Measurements from ENCODE around the gene WDR72.

Gene WDR72

DNA sequence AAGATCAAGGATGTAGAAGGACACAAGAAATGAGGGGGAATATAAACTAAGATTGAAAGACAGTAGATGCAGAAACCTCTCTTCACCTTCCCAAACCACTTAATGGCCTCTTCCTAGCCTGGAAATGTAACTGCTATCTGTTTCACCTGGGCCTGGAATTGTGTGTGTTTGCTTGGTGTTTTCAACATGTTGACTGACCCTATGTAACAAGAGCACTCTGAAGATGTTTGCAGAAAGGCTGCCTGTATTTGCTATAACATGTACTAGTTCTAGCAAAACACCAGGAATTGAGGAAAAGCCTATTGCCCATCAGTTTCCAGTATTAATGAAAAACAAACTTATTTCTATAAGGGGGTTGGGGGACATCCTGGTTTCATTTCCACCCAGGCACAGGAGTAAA lies 248.3 kb downstream of the WDR72 start:
- no peak overlapping the region for H3K4me3 ChIP-seq (ENCODE audit: low read length)
- no peak for DNase-seq (ENCODE audit: low read depth)
- TF ChIP-seq, protein P1, sequence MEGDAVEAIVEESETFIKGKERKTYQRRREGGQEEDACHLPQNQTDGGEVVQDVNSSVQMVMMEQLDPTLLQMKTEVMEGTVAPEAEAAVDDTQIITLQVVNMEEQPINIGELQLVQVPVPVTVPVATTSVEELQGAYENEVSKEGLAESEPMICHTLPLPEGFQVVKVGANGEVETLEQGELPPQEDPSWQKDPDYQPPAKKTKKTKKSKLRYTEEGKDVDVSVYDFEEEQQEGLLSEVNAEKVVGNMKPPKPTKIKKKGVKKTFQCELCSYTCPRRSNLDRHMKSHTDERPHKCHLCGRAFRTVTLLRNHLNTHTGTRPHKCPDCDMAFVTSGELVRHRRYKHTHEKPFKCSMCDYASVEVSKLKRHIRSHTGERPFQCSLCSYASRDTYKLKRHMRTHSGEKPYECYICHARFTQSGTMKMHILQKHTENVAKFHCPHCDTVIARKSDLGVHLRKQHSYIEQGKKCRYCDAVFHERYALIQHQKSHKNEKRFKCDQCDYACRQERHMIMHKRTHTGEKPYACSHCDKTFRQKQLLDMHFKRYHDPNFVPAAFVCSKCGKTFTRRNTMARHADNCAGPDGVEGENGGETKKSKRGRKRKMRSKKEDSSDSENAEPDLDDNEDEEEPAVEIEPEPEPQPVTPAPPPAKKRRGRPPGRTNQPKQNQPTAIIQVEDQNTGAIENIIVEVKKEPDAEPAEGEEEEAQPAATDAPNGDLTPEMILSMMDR (IDR thresholded peaks at IDR 0.05; ENCODE audit: insufficient read depth, low read depth, low read length, missing control alignments), result no peak

DNA sequence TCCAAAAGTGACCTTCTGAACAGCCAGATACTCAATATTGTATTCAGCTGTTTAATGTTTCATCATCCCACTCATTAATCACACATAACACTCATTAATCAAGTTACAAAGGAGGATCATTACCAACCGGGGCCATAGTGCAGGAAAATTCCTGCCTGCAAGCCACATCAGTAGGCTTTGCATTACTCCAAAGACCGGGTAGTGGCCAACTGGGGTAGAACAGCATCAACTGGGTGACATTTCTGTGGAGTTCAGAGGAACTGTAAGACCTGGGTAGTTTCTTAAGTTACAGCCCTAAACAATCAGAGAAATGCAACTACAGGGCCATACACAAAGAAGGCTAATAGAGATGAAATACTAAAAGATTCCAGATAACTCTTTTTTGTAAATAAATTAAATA lies 253.1 kb downstream of the WDR72 start:
- H3K4me3 ChIP-seq (ENCODE audit: low read length), result no peak overlapping the region
- TF ChIP-seq, protein P1 (IDR thresholded peaks at IDR 0.05; ENCODE audit: insufficient read depth, low read depth, low read length, missing control alignments), result no peak
- no peak for DNase-seq (ENCODE audit: low read depth)

DNA sequence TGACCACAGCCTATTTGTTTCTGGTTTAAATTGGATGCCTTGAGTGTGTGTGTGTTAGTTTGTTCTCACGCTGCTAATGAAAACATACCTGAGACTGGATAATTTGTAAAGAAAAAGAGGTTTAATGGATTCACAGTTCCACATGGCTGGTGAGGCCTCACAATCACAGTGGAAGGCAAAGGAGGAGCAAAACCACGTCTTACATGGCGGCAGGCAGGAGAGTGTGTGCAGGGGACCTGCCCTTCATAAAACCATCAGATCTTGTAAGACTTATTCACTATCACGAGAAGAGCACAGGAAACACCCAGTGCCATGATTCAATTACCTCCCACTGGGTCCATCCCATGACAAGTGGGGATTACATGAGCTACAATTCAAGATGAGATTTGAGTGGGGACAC lies 260.5 kb downstream of the WDR72 start:
- no peak overlapping the region for H3K4me3 ChIP-seq (ENCODE audit: low read length)
- no peak for DNase-seq (ENCODE audit: low read depth)
- TF ChIP-seq, protein P1 (IDR thresholded peaks at IDR 0.05; ENCODE audit: insufficient read depth, low read depth, low read length, missing control alignments), result no peak

DNA sequence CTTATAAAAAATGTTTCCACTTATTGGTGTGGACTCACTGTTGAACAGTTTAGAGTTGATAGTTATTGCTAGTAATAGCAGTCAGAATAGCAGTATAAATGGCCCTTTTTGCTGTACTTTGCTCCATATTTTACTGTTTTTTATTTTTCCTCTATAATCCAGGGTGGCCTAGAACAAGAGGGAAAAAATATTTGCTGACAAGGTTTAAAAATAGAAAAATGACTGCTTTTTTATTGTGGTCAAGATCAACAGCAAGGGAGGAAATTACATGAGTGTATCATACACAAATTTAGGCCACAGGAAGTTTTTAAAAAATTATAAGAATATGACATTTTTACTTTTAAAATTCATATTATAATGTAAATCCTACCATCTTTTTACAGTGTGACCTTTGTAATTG lies 269.1 kb downstream of the WDR72 start:
- DNase-seq (ENCODE audit: low read depth), result no peak
- TF ChIP-seq, protein P1 (IDR thresholded peaks at IDR 0.05; ENCODE audit: insufficient read depth, low read depth, low read length, missing control alignments), result no peak
- no peak overlapping the region for H3K4me3 ChIP-seq (ENCODE audit: low read length)

DNA sequence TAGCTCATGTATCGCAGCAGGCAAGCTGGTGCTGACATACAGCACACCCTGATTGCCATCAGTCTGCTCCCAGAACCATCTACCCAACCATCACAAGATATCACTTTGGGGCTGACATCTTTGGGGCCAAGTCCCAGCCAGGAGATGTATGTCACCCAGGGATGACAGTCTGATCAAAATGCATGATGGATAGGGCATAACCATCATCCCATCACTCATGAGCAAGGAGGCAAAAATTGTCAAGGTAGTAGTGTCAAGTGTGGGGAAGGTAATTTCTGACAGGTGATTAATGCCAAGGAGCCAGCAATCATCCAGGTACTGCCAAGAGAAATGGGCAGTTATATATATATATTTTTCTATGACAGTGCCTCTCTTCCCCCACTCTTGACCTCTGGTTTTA lies 277.4 kb downstream of the WDR72 start:
- TF ChIP-seq, protein P1 (IDR thresholded peaks at IDR 0.05; ENCODE audit: insufficient read depth, low read depth, low read length, missing control alignments), result no peak
- DNase-seq (ENCODE audit: low read depth), result no peak
- no peak overlapping the region for H3K4me3 ChIP-seq (ENCODE audit: low read length)

DNA sequence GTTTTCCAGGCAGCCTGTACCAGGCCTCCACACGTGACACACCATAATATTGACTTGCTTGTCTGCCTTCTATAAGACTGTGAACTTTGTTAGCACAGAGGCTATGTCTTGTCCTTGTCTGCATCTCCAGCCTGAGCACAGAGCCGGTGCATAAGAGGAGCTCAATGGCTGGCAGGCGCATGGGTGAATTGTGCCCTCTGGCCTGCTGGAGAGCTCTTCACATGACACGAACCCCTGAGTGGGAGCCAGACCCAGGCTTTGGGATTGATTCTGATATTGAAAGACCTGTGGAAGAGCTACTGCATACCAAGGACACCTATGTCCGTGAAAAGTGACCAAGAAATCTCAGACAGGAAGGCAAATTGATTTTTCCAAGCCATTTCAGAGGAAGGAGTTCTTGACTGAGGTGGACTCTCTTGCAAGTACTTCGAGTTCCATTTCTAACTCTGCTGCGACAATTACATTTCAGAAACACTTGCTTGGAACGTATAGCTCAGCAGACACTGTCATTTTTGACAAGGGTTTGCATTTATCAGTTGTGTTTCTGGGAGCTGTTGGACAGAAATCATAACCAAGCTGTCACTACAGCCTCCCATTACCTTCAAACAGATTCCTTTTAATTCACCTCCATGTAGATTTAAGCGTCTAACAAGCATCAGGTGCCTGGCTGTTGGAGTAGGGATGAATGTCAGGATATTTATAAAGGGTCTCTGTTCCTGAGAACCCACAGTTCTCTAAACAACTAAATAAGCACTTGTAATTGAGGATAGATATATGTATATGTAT lies 281.3 kb downstream of the WDR72 start:
- TF ChIP-seq, protein P1 (IDR thresholded peaks at IDR 0.05; ENCODE audit: insufficient read depth, low read depth, low read length, missing control alignments), result no peak
- DNase-seq (ENCODE audit: low read depth), result no peak
- no peak overlapping the region for H3K4me3 ChIP-seq (ENCODE audit: low read length)

DNA sequence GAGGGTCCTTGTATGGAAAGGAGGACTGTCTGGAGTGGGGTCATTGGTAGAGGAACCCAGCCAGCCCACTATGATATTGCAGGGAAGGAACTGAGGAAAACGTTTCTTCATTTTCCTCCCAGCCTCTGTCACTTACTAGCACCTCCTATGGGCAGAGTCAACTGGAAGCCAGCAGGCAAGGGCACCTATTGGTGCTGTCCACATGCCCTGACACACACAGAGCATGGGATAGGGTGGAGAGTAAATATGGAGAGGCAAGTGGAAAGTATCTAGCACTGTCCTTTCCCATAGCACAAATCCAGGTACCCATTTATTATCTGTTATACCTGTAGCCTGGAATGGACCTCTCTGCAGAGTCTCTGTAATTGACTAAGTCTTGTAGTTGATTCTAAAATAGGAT lies 285.6 kb downstream of the WDR72 start:
- H3K4me3 ChIP-seq (ENCODE audit: low read length), result no peak overlapping the region
- TF ChIP-seq, protein P1 (IDR thresholded peaks at IDR 0.05; ENCODE audit: insufficient read depth, low read depth, low read length, missing control alignments), result no peak
- no peak for DNase-seq (ENCODE audit: low read depth)
